ENCODE results near the gene GDAP2.

GRCh38 chr1:117933769-117934168, 4.3 kb upstream of the GDAP2 start:
- TF ChIP-seq CTCF (IDR thresholded peaks at IDR 0.05), result no peak
- no peak for TF ChIP-seq POLR2A (IDR thresholded peaks at IDR 0.05)
